Parathyroid adenoma (tissue), 2 donors: ENCODE measurements around the gene RBMS1.

ENCODE experiments used
- H2AFZ ChIP-seq: fragments of 300-600 bp; sonication (generic); one replicate; pipeline ENCODE4 v1.7.0; 2017; ENCODE audit warnings: antibody characterized with exemption, mild to moderate bottlenecking
- H3K27ac ChIP-seq: fragments of 300-600 bp; sonication (generic); one replicate; pipeline ENCODE4 v1.7.0; 2017
- H3K27me3 ChIP-seq: fragments of 300-600 bp; sonication (generic); one replicate; pipeline ENCODE4 v1.7.0; 2017; ENCODE audit warnings: low read length; ENCODE audit not compliant: control insufficient read depth, insufficient read depth
- H3K36me3 ChIP-seq: fragments of 300-600 bp; sonication (generic); one replicate; pipeline ENCODE4 v1.7.0; 2017; ENCODE audit warnings: low read length; ENCODE audit not compliant: control insufficient read depth, insufficient read depth
- H3K4me1 ChIP-seq: fragments of 300-600 bp; sonication (generic); one replicate; pipeline ENCODE4 v1.7.0; 2017; ENCODE audit warnings: control low read depth
- H3K4me2 ChIP-seq: fragments of 300-600 bp; sonication (generic); one replicate; pipeline ENCODE4 v1.7.0; 2017; ENCODE audit warnings: low read length
- H3K4me3 ChIP-seq: fragments of 300-600 bp; sonication (generic); one replicate; pipeline ENCODE4 v1.7.0; 2017; ENCODE audit warnings: low read depth, low read length
- H3K79me2 ChIP-seq: fragments of 300-600 bp; sonication (generic); one replicate; pipeline ENCODE4 v1.7.0; 2017; ENCODE audit warnings: control low read depth
- H3K9ac ChIP-seq: fragments of 300-600 bp; sonication (generic); one replicate; pipeline ENCODE4 v1.7.0; 2017; ENCODE audit warnings: mild to moderate bottlenecking
- H3K9me3 ChIP-seq: fragments of 300-600 bp; sonication (generic); one replicate; pipeline ENCODE4 v1.7.0; 2017; ENCODE audit warnings: low read length; ENCODE audit not compliant: control insufficient read depth
- CTCF ChIP-seq: fragments of 300-600 bp; sonication (generic); IDR thresholded peaks from one replicate; pipeline ENCODE4 v1.7.0; 2017; ENCODE audit warnings: antibody characterized with exemption, mild to moderate bottlenecking
- donor health status: primary hyperparathyroidism.

Gene RBMS1

GRCh38 chr2:160463245-160463644 is 30.4 kb downstream of the RBMS1 start:
- no peaks in the 10 kb centered on the region for H3K36me3 ChIP-seq
- no peak overlapping the region for H3K27ac ChIP-seq
- no peak overlapping the region for H3K9ac ChIP-seq
- H2AFZ ChIP-seq, result no peak overlapping the region
- peaks cover 65% of the 10 kb centered on the region for H3K79me2 ChIP-seq
- no peak overlapping the region for H3K4me2 ChIP-seq
- peaks cover 36% of the 10 kb centered on the region for H3K4me1 ChIP-seq
- H3K9me3 ChIP-seq, result no peaks in the 10 kb centered on the region
- no peaks in the 10 kb centered on the region for H3K27me3 ChIP-seq
- no peak for TF ChIP-seq CTCF
- H3K4me3 ChIP-seq, result no peak overlapping the region

DNA sequence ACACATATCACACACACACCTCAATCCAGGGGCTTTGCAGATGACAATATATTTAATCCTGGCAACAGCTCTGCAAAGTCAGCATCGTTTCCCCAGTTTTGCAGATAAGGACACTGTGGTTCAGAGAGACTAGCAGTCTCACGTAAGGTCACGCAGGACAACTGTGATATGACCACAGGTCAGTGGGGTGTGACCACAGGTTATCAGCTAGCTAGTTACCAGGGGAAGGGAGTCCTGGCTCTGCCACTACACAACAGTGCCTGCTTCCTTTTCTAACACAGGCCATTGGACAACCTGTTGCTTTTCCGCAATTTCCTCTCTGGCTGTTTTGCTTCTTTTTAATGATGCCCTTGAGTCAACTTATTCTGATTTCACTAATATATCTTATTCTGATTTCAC is 33.3 kb downstream of the RBMS1 start:
- H3K36me3 ChIP-seq, result no peaks in the 10 kb centered on the region
- H3K79me2 ChIP-seq, result peaks cover 77% of the 10 kb centered on the region

GRCh38 chr2:160459538-160460332 is 33.9 kb downstream of the RBMS1 start:
- peaks cover 28% of the 10 kb centered on the region for H3K4me1 ChIP-seq
- TF ChIP-seq CTCF, result peak; percentile 31
- H3K9ac ChIP-seq, result no peak overlapping the region
- H3K4me3 ChIP-seq, result no peak overlapping the region
- no peaks in the 10 kb centered on the region for H3K36me3 ChIP-seq
- peaks cover 76% of the 10 kb centered on the region for H3K79me2 ChIP-seq
- no peaks in the 10 kb centered on the region for H3K27me3 ChIP-seq
- no peak overlapping the region for H3K4me2 ChIP-seq
- peak overlapping the region; percentile 57 for H3K27ac ChIP-seq
- H2AFZ ChIP-seq, result no peak overlapping the region
- H3K9me3 ChIP-seq, result no peaks in the 10 kb centered on the region

More for the DNA sequence above, 33.3 kb downstream of the RBMS1 start:
- Histone ChIP-seq H2AFZ (no peak overlapping the region), H3K4me3 (no peak overlapping the region), H3K27me3 (no peaks in the 10 kb centered on the region), H3K9me3 (no peaks in the 10 kb centered on the region), H3K4me1 (peaks cover 30% of the 10 kb centered on the region), H3K9ac (no peak overlapping the region), H3K27ac (peak overlapping the region; percentile 57), H3K4me2 (peak overlapping the region; percentile 4)
- TF ChIP-seq CTCF, result no peak

- Histone ChIP-seq H3K9ac (no peak overlapping the region), H2AFZ (no peak overlapping the region), H3K79me2 (peaks cover 75% of the 10 kb centered on the region), H3K4me1 (peaks cover 37% of the 10 kb centered on the region), H3K4me2 (no peak overlapping the region), H3K4me3 (no peak overlapping the region), H3K36me3 (no peaks in the 10 kb centered on the region), H3K27me3 (no peaks in the 10 kb centered on the region), H3K9me3 (no peaks in the 10 kb centered on the region), H3K27ac (no peak overlapping the region)
- TF ChIP-seq CTCF, result no peak
Measured at GRCh38 chr2:160458718-160459453, 34.7 kb downstream of the RBMS1 start.
